Measurements from ENCODE around the gene RASAL2. TPM values are rescaled to one million over a fixed set of nuclear protein-coding genes. Genes with fewer than 3 reads are reported as not detected.

Gene RASAL2
- total RNA-seq, 1 donor from 2014 or later, result 57.5 TPM

- Histone ChIP-seq H3K4me3 (no peak overlapping the region), H3K4me1 (peaks cover 0 to 4% of the 10 kb centered on the region in 2 donors), H3K9me3 (no peaks in the 10 kb centered on the region), H3K27me3 (no peaks in the 10 kb centered on the region), H3K27ac (no peak overlapping the region), H3K36me3 (no peaks in the 10 kb centered on the region)
- intact Hi-C loops (cut with DNase I), result loop anchor here (10.0 kb wide), 1 partner anchor 933 kb away; the partner anchor contains the start of gene FAM20B
- no peak for DNase-seq (ENCODE audit: low spot score in 2 of 2)
- TF ChIP-seq, protein P1, sequence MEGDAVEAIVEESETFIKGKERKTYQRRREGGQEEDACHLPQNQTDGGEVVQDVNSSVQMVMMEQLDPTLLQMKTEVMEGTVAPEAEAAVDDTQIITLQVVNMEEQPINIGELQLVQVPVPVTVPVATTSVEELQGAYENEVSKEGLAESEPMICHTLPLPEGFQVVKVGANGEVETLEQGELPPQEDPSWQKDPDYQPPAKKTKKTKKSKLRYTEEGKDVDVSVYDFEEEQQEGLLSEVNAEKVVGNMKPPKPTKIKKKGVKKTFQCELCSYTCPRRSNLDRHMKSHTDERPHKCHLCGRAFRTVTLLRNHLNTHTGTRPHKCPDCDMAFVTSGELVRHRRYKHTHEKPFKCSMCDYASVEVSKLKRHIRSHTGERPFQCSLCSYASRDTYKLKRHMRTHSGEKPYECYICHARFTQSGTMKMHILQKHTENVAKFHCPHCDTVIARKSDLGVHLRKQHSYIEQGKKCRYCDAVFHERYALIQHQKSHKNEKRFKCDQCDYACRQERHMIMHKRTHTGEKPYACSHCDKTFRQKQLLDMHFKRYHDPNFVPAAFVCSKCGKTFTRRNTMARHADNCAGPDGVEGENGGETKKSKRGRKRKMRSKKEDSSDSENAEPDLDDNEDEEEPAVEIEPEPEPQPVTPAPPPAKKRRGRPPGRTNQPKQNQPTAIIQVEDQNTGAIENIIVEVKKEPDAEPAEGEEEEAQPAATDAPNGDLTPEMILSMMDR (IDR thresholded peaks at IDR 0.05), result no peak
These were observed 1.7 kb upstream of the RASAL2 start for GRCh38 chr1:178091986-178092745.

DNA sequence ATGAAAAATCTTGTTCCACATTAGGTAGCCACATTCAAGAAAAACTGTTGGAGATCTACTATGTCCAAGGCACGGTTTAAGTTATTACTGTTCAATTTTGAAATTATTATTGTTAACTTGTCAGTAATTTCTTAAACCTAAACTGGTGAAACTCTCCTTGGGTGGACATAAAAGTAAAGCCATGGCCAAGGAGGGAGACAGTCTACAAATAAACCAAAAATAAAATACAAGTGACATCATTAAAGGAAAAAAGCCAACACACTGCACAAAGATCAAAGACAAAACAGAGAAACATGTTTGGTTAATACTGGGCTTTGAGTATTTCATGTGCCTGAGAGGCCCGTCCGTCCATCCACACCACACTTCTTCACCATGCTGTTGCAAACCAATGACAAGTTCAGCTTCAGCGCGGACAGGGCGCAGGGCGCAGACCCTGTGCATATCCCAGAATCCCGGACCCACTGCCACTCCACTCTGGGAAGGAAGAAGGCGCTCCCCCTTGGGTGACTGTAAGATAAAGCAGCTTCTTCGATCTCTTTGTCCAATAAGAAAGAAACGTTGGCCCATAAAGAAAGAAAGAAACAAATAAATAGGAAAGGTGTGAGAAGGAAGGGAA is 918 bp upstream of the RASAL2 start:
- intact Hi-C loops (cut with DNase I), result loop anchor here (10.0 kb wide), 1 partner anchor 932 kb away; the partner anchor contains the start of gene FAM20B
- TF ChIP-seq, protein P1 (IDR thresholded peaks at IDR 0.05), result no peak
- Histone ChIP-seq H3K36me3 (no peaks in the 10 kb centered on the region), H3K27me3 (no peaks in the 10 kb centered on the region), H3K4me3 (peak overlapping the region; percentile 78 to 84), H3K4me1 (peaks cover under 1 to 8% of the 10 kb centered on the region in 2 donors), H3K27ac (peak overlapping the region; percentile 62 to 69), H3K9me3 (no peaks in the 10 kb centered on the region)
- DNase-seq (ENCODE audit: low spot score in 2 of 2), result no peak

DNA sequence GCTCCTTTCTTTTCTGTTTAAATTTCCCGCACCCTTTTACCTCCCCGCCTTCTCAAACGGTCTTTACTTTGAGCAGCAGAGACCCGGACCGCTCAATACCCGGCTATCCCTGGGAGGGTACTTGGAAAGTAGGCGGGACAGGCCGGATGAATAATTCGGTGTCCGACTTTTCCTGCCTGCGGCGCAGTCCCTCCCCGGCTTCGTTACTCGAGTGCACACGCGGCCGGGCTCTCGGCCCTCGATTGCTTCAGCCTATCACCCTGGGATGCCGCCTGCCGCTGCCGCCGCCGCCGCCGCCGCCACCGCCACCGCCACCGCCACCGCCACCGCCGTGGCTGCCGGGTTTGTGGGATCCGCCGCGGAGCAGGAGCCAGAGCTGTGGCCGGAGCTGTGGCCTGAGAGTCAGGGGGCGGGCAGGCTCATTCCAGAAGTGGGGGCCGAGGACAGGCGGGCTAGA is 382 bp upstream of the RASAL2 start:
- DNase-seq (ENCODE audit: low spot score in 2 of 2), result peak; percentile 64 to 94
- TF ChIP-seq, protein P1 (IDR thresholded peaks at IDR 0.05), result no peak
- intact Hi-C loops (cut with DNase I), result loop anchor here (10.0 kb wide), 1 partner anchor 931 kb away; the partner anchor contains the start of gene FAM20B

DNA sequence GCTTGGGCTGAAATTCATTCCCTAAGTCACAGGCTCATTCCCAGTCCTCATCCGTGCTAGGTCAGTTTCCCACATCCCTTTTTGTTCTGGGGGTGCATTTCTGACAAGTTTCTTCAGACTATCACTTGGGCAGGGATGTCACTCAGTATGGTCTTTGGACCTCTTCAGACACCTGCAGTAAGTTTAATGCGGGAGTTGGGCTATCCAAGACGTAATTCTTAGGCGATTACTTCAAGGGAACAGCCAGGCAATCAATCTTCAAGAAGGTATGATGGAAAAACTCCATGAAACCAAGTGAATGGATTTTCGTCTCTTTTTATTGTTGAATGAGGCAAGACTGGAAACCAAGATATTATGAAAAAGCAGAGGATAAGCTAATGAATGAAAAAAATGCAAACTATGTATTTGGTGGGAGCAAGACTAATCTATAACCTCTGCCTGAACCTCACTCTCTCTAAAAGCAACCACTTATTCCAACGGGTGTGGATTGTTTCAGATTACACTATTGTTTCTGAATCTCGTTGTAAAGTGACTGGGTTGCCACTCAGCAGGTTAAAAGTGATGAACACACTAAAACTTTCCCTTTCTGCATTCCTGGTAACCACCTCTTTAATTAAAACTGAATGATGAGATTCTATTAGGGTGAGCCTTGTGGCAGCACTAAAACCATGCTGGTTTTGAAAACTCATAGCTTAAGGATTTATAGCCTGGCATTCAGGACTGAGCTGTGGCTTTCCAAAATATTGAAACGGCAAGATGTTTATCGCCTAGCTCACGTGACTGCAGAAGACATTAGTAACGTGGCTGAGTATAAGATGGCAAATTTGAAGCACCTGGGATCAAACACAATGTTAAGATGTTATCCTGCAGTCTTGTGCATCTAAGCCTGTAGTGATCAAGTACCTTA is 1.1 kb downstream of the RASAL2 start:
- DNase-seq (ENCODE audit: low spot score in 2 of 2), result no peak
- H3K27ac ChIP-seq, result peak overlapping the region; percentile 86 to 97
- no peaks in the 10 kb centered on the region for H3K9me3 ChIP-seq
- no peaks in the 10 kb centered on the region for H3K27me3 ChIP-seq
- no peaks in the 10 kb centered on the region for H3K36me3 ChIP-seq
- H3K4me3 ChIP-seq, result peak overlapping the region; percentile 78 to 84
- TF ChIP-seq, protein P1 (IDR thresholded peaks at IDR 0.05), result no peak
- intact Hi-C loops (cut with DNase I), result loop anchor here (1.0 to 10.0 kb wide), 2 partner anchors 63 to 930 kb away; partner anchors contain the start of gene FAM20B
- peaks cover 5 to 18% of the 10 kb centered on the region in 2 donors for H3K4me1 ChIP-seq

More for the DNA sequence above, 382 bp upstream of the RASAL2 start:
- Histone ChIP-seq H3K36me3 (no peaks in the 10 kb centered on the region), H3K27ac (peak overlapping the region; percentile 86 to 97), H3K4me3 (peak overlapping the region; percentile 78 to 84), H3K27me3 (no peaks in the 10 kb centered on the region), H3K4me1 (peaks cover 5 to 8% of the 10 kb centered on the region in 2 donors), H3K9me3 (no peaks in the 10 kb centered on the region)

- Histone ChIP-seq H3K36me3 (no peaks in the 10 kb centered on the region), H3K4me1 (peaks cover 5 to 26% of the 10 kb centered on the region in 2 donors), H3K27me3 (no peaks in the 10 kb centered on the region), H3K9me3 (no peaks in the 10 kb centered on the region), H3K27ac (no peak overlapping the region), H3K4me3 (peak overlapping the region; percentile 78 to 84)
- TF ChIP-seq, protein P1 (IDR thresholded peaks at IDR 0.05), result no peak
- no peak for DNase-seq (ENCODE audit: low spot score in 2 of 2)
- intact Hi-C loops (cut with DNase I), result loop anchor here (10.0 kb wide), 1 partner anchor 928 kb away; the partner anchor contains the start of gene FAM20B
These were observed 2.5 kb downstream of the RASAL2 start for GRCh38 chr1:178096421-178096820.

All from ascending aorta (tissue), 2 donors.